Measurements from ENCODE around the gene LINGO4. TPM values are rescaled to one million over a fixed set of nuclear protein-coding genes. Genes with fewer than 3 reads are reported as not detected.
A peak's percentile ranks its signal among the peaks of the same experiment; 100 is the strongest.

Gene LINGO4
- total and polyA plus RNA-seq, 2 of the 13 experiments (the other 11 are each of a cell fraction or from before 2014, with no cell fraction given), result 0.02 to 0.05 TPM

DNA sequence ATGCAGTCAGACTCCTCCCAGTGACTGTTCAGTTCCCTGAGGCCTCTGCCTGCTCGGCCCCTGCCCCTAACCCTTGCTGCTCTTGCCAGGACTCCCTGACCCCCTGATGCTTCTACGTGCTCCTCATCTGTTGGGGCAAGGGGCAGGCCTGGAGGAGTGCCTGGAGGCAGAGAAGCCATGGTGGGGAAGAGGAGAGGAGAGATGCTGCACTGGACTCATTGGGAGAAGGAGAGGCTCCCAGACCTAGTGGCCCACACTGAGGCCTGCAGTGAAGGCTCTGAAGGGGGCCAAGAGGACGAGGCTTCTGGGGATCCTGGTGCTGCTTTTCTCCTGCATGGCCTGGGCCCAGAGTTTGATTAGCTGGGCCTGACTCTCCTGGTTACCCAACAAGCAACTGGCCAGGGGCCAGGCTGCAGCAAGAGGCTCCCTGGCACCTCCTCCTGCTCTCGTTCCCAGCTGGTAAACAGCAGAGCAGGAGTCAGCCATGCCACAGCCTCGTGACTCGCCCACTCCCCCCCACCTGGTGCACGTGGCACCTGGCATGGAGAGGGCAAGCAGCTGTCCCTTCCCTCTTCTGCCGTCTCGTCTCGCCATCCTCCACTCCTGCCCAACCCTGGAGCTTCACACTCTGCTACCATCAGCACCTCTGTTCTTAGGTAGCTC is 27.2 kb upstream of the LINGO4 start (continued):
- TF ChIP-seq PRMT3 (CRISPR knock-in tag; IDR thresholded peaks at IDR 0.05; ENCODE audit: borderline replicate concordance, low read depth) (no peak; the same call in 1 of the 2 replicates), KDM6A (CRISPR knock-in tag; IDR thresholded peaks at IDR 0.05; ENCODE audit: low read depth) (no peak), BHLHE40 (IDR thresholded peaks at IDR 0.05; ENCODE audit: low read length) (peak; percentile 82), CEBPG (CRISPR knock-in tag; IDR thresholded peaks at IDR 0.05) (peak; percentile 64; the same call in 1 of the 2 replicates), ZFP36L1 (CRISPR knock-in tag; IDR thresholded peaks at IDR 0.05) (no peak), XRCC5 (optimal IDR thresholded peaks at IDR 0.05; ENCODE audit: low read length) (no peak), TEAD2 (CRISPR knock-in tag; IDR thresholded peaks at IDR 0.05) (no peak), PITX1 (CRISPR knock-in tag; IDR thresholded peaks at IDR 0.05) (no peak), PAX8 (CRISPR knock-in tag; IDR thresholded peaks at IDR 0.05; ENCODE audit: borderline replicate concordance) (no peak), SOX13 (IDR thresholded peaks at IDR 0.05) (no peak), SOX13 (CRISPR knock-in tag; conservative IDR thresholded peaks at IDR 0.05 in 1 of 2, IDR thresholded peaks at IDR 0.05 in 1 of 2) (peak in 1 of 2 experiments; percentile 55; a peak in 1 of 4 replicates), ZNF572 (CRISPR knock-in tag; IDR thresholded peaks at IDR 0.05) (no peak), ZNF790 (CRISPR knock-in tag; IDR thresholded peaks at IDR 0.05; ENCODE audit: borderline replicate concordance) (no peak), SKI (IDR thresholded peaks at IDR 0.05; ENCODE audit: partially characterized antibody) (peak; percentile 31), ZSCAN21 (CRISPR knock-in tag; IDR thresholded peaks at IDR 0.05; ENCODE audit: borderline replicate concordance) (peak; percentile 26; the same call in 1 of the 2 replicates), ZFX (CRISPR knock-in tag; IDR thresholded peaks at IDR 0.05; ENCODE audit: low read depth) (peak; percentile 79), SIX1 (CRISPR knock-in tag; IDR thresholded peaks at IDR 0.05; ENCODE audit: borderline replicate concordance) (no peak), REXO4 (CRISPR knock-in tag; IDR thresholded peaks at IDR 0.05; ENCODE audit: borderline replicate concordance) (no peak), ELF4 (CRISPR knock-in tag; IDR thresholded peaks at IDR 0.05; ENCODE audit: borderline replicate concordance) (no peak), ZNF891 (CRISPR knock-in tag; IDR thresholded peaks at IDR 0.05) (no peak), SSRP1 (CRISPR knock-in tag; IDR thresholded peaks at IDR 0.05) (no peak), RXRB (CRISPR knock-in tag; IDR thresholded peaks at IDR 0.05; ENCODE audit: borderline replicate concordance) (peak; percentile 58), ZNF30 (CRISPR knock-in tag; IDR thresholded peaks at IDR 0.05) (peak; percentile 53; the same call in 1 of the 2 replicates), SOX6 (IDR thresholded peaks at IDR 0.05) (no peak), SOX6 (CRISPR knock-in tag; IDR thresholded peaks at IDR 0.05) (0 out of 2 replicates have a peak, but pooled peaks have one; percentile 19), POLR2G (IDR thresholded peaks at IDR 0.05; ENCODE audit: low read depth, low read length) (no peak)
- TF ChIP-seq, protein P1, sequence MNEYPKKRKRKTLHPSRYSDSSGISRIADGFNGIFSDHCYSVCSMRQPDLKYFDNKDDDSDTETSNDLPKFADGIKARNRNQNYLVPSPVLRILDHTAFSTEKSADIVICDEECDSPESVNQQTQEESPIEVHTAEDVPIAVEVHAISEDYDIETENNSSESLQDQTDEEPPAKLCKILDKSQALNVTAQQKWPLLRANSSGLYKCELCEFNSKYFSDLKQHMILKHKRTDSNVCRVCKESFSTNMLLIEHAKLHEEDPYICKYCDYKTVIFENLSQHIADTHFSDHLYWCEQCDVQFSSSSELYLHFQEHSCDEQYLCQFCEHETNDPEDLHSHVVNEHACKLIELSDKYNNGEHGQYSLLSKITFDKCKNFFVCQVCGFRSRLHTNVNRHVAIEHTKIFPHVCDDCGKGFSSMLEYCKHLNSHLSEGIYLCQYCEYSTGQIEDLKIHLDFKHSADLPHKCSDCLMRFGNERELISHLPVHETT (CRISPR knock-in tag; conservative IDR thresholded peaks at IDR 0.05), result peak; percentile 78; the same call in 1 of the 2 replicates
- TF ChIP-seq, protein P2, sequence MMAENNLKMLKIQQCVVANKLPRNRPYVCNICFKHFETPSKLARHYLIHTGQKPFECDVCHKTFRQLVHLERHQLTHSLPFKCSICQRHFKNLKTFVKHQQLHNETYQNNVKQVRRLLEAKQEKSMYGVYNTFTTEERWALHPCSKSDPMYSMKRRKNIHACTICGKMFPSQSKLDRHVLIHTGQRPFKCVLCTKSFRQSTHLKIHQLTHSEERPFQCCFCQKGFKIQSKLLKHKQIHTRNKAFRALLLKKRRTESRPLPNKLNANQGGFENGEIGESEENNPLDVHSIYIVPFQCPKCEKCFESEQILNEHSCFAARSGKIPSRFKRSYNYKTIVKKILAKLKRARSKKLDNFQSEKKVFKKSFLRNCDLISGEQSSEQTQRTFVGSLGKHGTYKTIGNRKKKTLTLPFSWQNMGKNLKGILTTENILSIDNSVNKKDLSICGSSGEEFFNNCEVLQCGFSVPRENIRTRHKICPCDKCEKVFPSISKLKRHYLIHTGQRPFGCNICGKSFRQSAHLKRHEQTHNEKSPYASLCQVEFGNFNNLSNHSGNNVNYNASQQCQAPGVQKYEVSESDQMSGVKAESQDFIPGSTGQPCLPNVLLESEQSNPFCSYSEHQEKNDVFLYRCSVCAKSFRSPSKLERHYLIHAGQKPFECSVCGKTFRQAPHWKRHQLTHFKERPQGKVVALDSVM (CRISPR knock-in tag; IDR thresholded peaks at IDR 0.05), result no peak
- TF ChIP-seq, protein P3, sequence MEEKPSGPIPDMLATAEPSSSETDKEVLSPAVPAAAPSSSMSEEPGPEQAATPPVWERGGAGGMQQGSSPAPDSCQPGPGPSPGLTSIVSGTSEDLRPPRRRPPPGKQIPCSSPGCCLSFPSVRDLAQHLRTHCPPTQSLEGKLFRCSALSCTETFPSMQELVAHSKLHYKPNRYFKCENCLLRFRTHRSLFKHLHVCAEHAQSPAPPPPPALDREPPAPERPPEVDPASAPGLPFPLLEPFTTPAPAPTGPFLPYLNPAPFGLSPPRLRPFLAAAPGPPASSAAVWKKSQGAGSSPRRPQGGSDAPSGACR (CRISPR knock-in tag; IDR thresholded peaks at IDR 0.05), result peak; percentile 59; the same call in 1 of the 2 replicates

Measured in HepG2 (cell line).